Smooth muscle cell (in vitro differentiated cells): ENCODE measurements around the gene CDCP2. TPM values are rescaled to one million over a fixed set of nuclear protein-coding genes. Genes with fewer than 3 reads are reported as not detected.
A peak's percentile ranks its signal among the peaks of the same experiment; 100 is the strongest.

Experiments
- DNase-seq: peaks from one replicate; lab custom pipeline; 2025; ENCODE audit not compliant: unreplicated experiment; lab: John Stamatoyannopoulos, UW
- H2AFZ ChIP-seq: fragments of 200-600 bp; sonication (generic); 2 replicates; pipeline ENCODE4 v1.6.0; 2016; ENCODE audit warnings: antibody characterized with exemption, low read depth, mild to moderate bottlenecking
- H3F3A ChIP-seq: fragments of 200-600 bp; sonication (generic); 2 replicates; pipeline ENCODE4 v1.6.0; 2017; ENCODE audit warnings: antibody characterized with exemption, low read depth
- H3K27ac ChIP-seq: fragments of 200-600 bp; sonication (generic); 2 replicates; pipeline ENCODE4 v1.5.1; 2016; ENCODE audit warnings: low read depth, mild to moderate bottlenecking
- H3K27me3 ChIP-seq: fragments of 200-600 bp; sonication (generic); 2 replicates; pipeline ENCODE4 v1.6.1; 2016; ENCODE audit warnings: low read depth, mild to moderate bottlenecking
- H3K36me3 ChIP-seq: fragments of 200-600 bp; sonication (generic); 2 replicates; pipeline ENCODE4 v1.5.1; 2016; ENCODE audit warnings: low read depth
- H3K4me1 ChIP-seq: fragments of 200-600 bp; sonication (generic); 2 replicates; pipeline ENCODE4 v1.5.1; 2016; ENCODE audit warnings: low read depth
- H3K4me2 ChIP-seq: fragments of 200-600 bp; sonication (generic); 2 replicates; pipeline ENCODE4 v1.6.0; 2016; ENCODE audit warnings: mild to moderate bottlenecking
- H3K4me3 ChIP-seq: fragments of 200-600 bp; sonication (generic); 2 replicates; pipeline ENCODE4 v1.5.1; 2016; ENCODE audit warnings: mild to moderate bottlenecking
- H3K79me2 ChIP-seq: fragments of 200-600 bp; sonication (generic); 2 replicates; pipeline ENCODE4 v1.6.0; 2016; ENCODE audit warnings: low read depth, mild to moderate bottlenecking
- H3K9ac ChIP-seq: fragments of 200-600 bp; sonication (generic); 2 replicates; pipeline ENCODE4 v1.6.0; 2016; ENCODE audit warnings: low read depth
- H3K9me3 ChIP-seq: fragments of 200-600 bp; sonication (generic); replicated peaks from 2 replicates; pipeline ENCODE4 v1.5.1; 2016; ENCODE audit warnings: low read depth
- H4K20me1 ChIP-seq: fragments of 200-600 bp; sonication (generic); 2 replicates; pipeline ENCODE4 v1.6.0; 2016; ENCODE audit warnings: low read depth
- CTCF ChIP-seq: fragments of 200-600 bp; sonication (generic); IDR thresholded peaks from 2 replicates; pipeline ENCODE4 v1.5.1; 2017; ENCODE audit warnings: borderline replicate concordance, mild to moderate bottlenecking, antibody characterized with exemption; ENCODE audit not compliant: insufficient read depth, poor library complexity, severe bottlenecking
- WGBS: methylation state at CpG from one replicate; pipeline ENCODE4 v1.1.7; 2016; ENCODE audit warnings: low lambda C conversion rate; 5-methylcytosine and 5-hydroxymethylcytosine counted together
- polyA plus RNA-seq: library from polyadenylated mRNA; unstranded; fragments of >200 nt; fragmentation: Nextera tagmentation; extraction: Ambion mirVana; gene quantifications from 2 replicates; pipeline ENCODE4 v1.2.1, GENCODE V29; 2016
- total RNA-seq: library from RNA; depleted of rRNA; stranded (reverse); fragments of >200 nt; gene quantifications from 2 replicates; pipeline ENCODE4 v1.2.3, GENCODE V29; 2014

Gene CDCP2
- total and polyA plus RNA-seq, 2 experiments from 2014 or later, result not detected

DNA sequence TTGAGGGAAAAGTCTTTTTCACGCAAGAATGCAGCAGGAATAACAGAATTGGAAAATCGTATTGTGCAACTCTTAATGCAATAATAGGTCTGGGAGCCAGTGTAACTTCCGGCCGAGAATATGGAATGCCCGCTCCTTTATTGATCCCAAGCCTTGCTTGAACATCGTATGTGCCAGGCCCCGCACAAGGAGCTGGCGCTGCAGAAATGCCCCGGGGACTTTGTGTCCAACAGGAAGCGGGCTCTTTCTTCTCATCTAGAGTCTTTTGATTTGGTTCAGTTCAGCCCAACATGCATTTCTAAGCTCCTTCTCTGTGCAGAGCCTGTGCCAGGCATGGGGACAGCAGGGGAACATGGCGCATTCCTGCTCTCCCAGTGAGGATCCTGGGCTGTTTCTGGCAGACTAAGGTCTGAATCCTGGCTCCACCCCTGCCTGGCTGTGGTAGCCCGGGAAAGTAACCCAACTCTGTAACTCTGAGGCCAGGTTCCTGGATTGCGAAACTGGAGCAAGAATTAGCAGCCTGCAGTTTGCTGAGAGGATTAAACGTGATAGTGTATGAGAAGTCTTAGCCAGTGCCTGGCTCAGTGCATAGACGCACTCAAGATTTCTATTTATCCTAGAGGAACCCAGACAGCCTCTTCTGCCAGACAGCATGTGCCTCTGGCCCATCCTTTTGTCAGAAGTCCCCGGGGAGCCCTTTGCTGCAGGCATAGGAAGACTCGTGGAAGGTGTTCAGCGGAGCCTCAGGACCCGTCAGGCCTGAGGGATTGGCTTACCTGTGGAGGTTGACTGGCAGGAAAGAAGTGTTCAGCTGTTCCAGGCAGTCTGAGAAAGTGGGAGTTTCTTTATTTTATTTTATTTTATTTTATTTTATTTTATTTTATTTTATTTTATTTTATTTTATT, 987 bp upstream of the CDCP2 start:
- no peaks in the 10 kb centered on the region for H3K36me3 ChIP-seq
- WGBS, result 64% methylated on average over 19 of the region's 19 CpGs
- H3K9ac ChIP-seq, result no peak overlapping the region
- DNase-seq, result no peak
- H3K4me3 ChIP-seq, result no peak overlapping the region
- no peaks in the 10 kb centered on the region for H4K20me1 ChIP-seq
- H3F3A ChIP-seq, result no peaks in the 10 kb centered on the region
- no peaks in the 10 kb centered on the region for H3K79me2 ChIP-seq
- peak overlapping the region; percentile 10 for H2AFZ ChIP-seq
- no peaks in the 10 kb centered on the region for H3K27me3 ChIP-seq
- H3K4me2 ChIP-seq, result peak overlapping the region; percentile 59
- peaks cover 3% of the 10 kb centered on the region for H3K4me1 ChIP-seq
- no peak for TF ChIP-seq CTCF
- H3K27ac ChIP-seq, result no peak overlapping the region
- H3K9me3 ChIP-seq, result no peaks in the 10 kb centered on the region

- no peak overlapping the region for H3K4me3 ChIP-seq
Measured at GRCh38 chr1:54151013-54151412, 1.8 kb downstream of the CDCP2 start.

GRCh38 chr1:54149734-54150133, 3.1 kb downstream of the CDCP2 start:
- no peaks in the 10 kb centered on the region for H3K79me2 ChIP-seq
- H3K9ac ChIP-seq, result no peak overlapping the region
- no peak overlapping the region for H2AFZ ChIP-seq
- whole genome bisulfite sequencing, result 100% methylated on average over 3 of the region's 3 CpGs
- no peaks in the 10 kb centered on the region for H3K27me3 ChIP-seq
- H3K4me3 ChIP-seq, result no peak overlapping the region
- H3K4me2 ChIP-seq, result no peak overlapping the region
- no peak for DNase-seq
- H4K20me1 ChIP-seq, result no peaks in the 10 kb centered on the region
- no peak overlapping the region for H3K27ac ChIP-seq
- H3K9me3 ChIP-seq, result no peaks in the 10 kb centered on the region
- H3K36me3 ChIP-seq, result no peaks in the 10 kb centered on the region
- TF ChIP-seq CTCF, result no peak
- H3K4me1 ChIP-seq, result peaks cover 3% of the 10 kb centered on the region
- no peaks in the 10 kb centered on the region for H3F3A ChIP-seq

More at GRCh38 chr1:54151013-54151412, 1.8 kb downstream of the CDCP2 start:
- H3K27ac ChIP-seq, result no peak overlapping the region
- TF ChIP-seq CTCF, result no peak
- no peaks in the 10 kb centered on the region for H3K36me3 ChIP-seq
- 84% methylated on average over 5 of the region's 5 CpGs for WGBS
- H3K79me2 ChIP-seq, result no peaks in the 10 kb centered on the region
- H2AFZ ChIP-seq, result no peak overlapping the region
- peaks cover 3% of the 10 kb centered on the region for H3K4me1 ChIP-seq
- DNase-seq, result no peak
- no peaks in the 10 kb centered on the region for H3K9me3 ChIP-seq
- H4K20me1 ChIP-seq, result no peaks in the 10 kb centered on the region
- no peak overlapping the region for H3K9ac ChIP-seq
- no peaks in the 10 kb centered on the region for H3K27me3 ChIP-seq
- no peaks in the 10 kb centered on the region for H3F3A ChIP-seq
- H3K4me2 ChIP-seq, result no peak overlapping the region
